C4-2B (cell line): ENCODE measurements around the gene TNFAIP1.

Experiments
- H3K27ac ChIP-seq: fragments of 450-650 bp; 2 replicates; pipeline ENCODE4 v1.5.1; 2017
- ZFX ChIP-seq: fragments of 450-650 bp; IDR thresholded peaks from 2 replicates; pipeline ENCODE4 v1.6.1; 2017
- TF ChIP-seq, protein P1 (sequence below): fragments of 450-650 bp; conservative IDR thresholded peaks from 2 replicates; pipeline ENCODE4 v1.5.1; 2017; ENCODE audit warnings: mild to moderate bottlenecking

TNFAIP1 gene

DNA sequence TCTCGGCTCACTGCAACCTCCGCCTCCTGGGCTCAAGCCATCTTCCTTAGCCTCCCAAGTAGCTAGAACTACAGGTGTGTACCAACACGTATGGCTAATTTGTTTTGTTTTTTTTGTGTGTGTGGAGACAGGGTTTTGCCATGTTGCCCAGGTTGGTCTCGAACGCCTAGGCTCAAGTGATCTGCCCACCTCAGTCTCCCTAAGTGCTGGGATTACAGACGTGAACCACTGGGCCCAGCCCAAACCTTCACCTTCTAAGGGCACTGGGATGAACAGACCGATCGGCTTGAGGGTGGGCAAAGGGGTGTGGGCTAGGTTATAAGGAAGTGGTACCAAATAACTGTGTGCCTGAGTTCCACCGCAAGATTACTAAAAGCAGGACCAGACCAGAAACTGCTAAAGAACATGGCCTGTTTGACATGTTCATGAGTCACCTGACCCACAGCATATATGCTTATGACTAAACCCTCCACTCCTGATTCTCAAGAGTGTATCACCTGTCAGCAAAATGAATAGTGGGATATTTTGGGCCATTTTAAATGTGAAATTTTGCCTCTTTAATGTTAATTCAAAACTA, 8.4 kb upstream of the TNFAIP1 start:
- TF ChIP-seq, protein P1, sequence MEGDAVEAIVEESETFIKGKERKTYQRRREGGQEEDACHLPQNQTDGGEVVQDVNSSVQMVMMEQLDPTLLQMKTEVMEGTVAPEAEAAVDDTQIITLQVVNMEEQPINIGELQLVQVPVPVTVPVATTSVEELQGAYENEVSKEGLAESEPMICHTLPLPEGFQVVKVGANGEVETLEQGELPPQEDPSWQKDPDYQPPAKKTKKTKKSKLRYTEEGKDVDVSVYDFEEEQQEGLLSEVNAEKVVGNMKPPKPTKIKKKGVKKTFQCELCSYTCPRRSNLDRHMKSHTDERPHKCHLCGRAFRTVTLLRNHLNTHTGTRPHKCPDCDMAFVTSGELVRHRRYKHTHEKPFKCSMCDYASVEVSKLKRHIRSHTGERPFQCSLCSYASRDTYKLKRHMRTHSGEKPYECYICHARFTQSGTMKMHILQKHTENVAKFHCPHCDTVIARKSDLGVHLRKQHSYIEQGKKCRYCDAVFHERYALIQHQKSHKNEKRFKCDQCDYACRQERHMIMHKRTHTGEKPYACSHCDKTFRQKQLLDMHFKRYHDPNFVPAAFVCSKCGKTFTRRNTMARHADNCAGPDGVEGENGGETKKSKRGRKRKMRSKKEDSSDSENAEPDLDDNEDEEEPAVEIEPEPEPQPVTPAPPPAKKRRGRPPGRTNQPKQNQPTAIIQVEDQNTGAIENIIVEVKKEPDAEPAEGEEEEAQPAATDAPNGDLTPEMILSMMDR, result no peak
- TF ChIP-seq ZFX, result no peak
- H3K27ac ChIP-seq, result peak overlapping the region; percentile 65

DNA sequence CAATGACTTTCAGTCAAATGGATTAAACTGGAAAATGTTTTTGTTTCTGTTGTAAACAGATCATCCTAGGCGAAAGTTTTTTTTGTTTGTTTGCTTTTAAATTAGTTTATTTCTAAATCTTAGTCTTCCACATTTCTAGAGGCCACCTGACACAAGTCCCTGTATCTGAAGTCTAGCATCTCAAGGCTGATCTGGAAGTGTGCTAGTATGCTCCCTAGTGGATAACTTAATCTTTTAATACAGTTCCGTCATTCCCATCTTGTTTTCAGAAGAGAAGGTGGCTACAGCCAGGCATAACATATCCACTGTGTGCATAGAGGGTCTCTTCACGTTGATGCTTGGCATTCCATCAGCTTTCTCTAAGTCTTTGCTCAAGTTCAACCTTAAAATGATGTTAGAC, 7.9 kb upstream of the TNFAIP1 start:
- H3K27ac ChIP-seq, result no peak overlapping the region
- TF ChIP-seq ZFX, result no peak
- TF ChIP-seq, protein P1, result 0 out of 2 replicates have a peak, but pooled peaks have one; percentile 3

DNA sequence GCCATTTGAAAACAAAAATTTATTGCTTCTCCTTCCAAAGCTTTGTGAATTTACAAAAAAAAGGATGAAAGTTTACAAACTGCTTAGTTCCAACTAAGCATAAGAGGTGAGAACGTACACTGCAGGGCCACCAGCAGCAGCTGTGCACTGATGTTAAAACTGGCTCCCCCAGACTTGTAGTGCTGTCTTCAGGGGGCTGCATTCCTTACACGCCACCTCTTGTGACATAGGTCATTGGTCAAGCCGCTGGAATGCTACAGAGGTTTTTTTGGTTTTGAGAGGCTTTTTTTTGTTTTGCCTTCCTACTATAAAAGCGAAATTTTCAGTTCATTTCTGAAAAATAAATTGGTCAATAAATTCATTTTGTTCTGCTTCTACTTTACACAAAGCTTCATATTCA, 7.2 kb upstream of the TNFAIP1 start:
- no peak for TF ChIP-seq ZFX
- TF ChIP-seq, protein P1, result no peak
- H3K27ac ChIP-seq, result no peak overlapping the region

DNA sequence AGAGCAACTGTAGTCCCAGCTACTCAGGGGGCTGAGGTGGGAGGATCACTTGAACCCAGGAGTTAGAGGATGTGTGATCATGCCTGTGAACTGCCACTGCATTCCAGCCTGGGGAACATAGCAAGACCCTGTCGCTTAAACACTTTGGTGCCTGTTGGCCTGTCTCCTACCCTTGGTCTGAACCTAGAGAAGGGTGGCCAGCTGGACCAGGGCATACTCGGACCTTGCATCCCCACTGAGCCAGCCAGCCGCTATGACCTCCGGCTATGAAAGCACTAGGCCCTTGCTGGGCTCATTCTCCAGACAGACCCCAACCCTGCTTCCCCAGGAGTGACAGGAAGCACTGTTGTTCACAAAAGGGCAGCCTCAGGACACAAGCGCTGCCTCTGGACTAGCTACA, 4.9 kb upstream of the TNFAIP1 start:
- no peak for TF ChIP-seq ZFX
- TF ChIP-seq, protein P1, result no peak

DNA sequence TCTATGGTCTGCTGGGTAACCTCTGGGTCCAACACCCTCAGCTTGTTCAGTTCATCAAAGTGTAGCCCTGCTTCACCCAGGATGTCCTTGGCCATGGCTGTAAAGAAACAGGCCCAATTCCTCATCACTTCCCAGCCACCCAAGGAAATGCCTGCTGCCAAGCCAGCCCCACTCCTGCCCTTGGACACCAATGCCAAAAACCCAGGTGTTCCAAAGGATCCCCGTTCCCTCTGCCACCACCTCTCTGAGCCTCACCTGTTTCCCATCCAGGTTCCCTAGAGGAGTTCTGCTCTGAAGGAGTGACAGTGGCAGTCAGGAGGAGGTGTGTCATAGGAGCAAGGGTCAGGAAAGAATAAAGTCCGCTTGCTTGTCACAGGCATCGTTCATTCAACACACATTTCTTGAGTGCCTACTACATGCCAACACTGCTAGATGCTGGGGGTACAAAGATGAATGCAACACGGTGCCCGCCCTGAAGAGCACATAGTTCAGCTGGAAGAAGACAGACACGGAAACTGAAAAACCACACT, 3.6 kb upstream of the TNFAIP1 start:
- no peak for TF ChIP-seq ZFX
- no peak overlapping the region for H3K27ac ChIP-seq

More for the DNA sequence above, 4.9 kb upstream of the TNFAIP1 start:
- no peak overlapping the region for H3K27ac ChIP-seq

DNA sequence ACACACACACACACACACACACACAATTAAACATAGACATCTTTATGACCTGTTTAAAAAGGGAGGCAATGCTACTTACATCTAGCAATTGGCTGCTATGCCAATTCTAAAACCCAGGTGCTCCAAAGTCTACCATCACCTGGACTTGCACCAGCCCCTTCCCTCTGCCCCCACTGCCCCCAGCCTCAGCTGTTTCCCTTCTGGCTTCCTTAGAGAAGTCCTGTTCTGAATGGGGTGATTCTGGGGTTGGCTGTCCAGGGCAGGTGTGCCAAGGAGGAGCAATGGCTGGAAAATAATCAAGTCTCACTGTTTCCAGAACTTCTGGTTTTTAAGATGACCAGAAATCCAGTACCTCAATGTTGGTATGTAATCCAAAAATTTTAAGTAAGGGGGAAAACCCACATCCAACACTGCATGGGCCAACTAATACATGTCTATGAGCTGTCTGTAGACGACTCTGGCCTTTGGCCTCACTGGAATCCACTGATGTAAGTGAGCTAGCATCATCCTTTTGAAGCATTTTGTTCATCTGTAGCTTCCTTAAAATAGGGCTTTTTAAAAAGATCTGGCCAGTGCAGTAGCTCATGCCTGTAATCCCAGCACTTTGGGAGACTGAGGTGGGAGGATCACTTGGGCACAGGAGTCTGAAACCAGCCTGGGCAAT, 2.3 kb upstream of the TNFAIP1 start:
- TF ChIP-seq, protein P1, result no peak
- no peak for TF ChIP-seq ZFX
- H3K27ac ChIP-seq, result no peak overlapping the region

DNA sequence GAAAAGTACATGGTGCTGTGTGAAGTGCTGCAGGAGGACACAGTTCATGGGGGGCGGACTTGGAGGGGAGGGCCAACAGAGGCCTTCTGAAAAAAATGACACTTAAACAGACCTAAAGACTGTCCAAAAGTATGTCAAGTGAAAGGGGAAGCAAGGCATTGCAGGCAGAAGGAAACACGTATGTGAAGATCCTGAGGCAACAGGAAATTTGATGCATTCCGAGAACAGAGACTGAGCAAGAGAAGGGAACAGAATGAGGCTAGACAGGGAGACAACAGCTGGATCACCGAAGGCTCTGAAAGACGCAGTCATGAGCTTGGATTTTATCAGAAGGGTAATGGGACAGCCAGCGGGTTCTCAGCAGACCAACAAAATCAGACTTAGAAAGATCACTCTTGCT, 1.4 kb upstream of the TNFAIP1 start:
- no peak for TF ChIP-seq ZFX
- TF ChIP-seq, protein P1, result no peak
- peak overlapping the region; percentile 69 for H3K27ac ChIP-seq
